ENCODE results near the gene OR1E2.
A peak's percentile ranks its signal among the peaks of the same experiment; 100 is the strongest.
"Not testable (repeated sequence)": the region's sequence is repeated elsewhere in the genome, so short reads cannot be mapped to it uniquely, and the experiment has no call there.

OR1E2 gene

DNA sequence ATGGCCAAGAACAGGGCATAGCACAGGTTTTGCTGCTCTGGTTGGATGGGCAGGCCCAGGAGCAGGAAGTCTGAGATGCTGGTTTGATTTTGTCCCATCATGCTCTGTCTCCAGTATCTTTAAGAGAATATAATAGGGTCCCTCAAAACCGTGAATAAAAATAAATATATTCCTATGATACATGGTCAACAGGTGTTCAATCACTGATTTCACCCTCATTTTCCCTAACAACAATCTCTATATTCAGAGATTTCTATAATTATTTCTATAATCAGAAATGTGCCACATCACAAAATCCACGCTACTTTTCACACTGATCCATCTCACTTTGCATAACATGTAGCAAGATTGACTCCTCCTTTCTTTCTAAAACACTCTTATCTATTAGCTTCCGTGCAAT lies at the start of gene OR1E2:
Gene OR1E2 (minus strand): TSS at position 101 of the 400 bp plus-strand sequence. CDS start 0 bp downstream, at position 101.
- no peak for DNase-seq

DNA sequence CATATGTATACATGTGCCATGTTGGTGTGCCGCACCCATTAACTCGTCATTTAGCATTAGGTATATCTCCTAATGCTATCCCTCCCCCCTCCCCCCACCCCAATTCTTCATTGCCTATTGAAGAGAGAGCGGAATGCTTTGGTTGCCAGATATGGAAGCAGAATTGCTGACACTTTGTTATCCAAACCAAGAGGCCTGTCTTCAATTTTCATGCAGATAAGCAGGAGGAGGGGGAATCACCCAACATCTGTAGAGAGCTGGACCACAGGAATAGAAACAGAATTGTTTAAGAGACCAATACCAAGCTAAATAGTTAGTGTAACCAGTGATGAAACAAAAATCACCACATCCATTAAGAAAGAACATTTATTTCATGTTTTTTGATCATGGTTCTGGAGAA lies 49.2 kb upstream of the OR1E2 start:
- no peak for DNase-seq

GRCh38 chr17:3479988-3480387 lies 46.3 kb upstream of the OR1E2 start:
- no peak for DNase-seq

- DNase-seq, result peak; percentile 9
These were observed 42.4 kb upstream of the OR1E2 start, which contains the start of gene ASPA for GRCh38 chr17:3475812-3476610. ASPA (plus strand) TSS chr17:3475997; CDS start chr17:3476160, 163 bp downstream.

- no peak for DNase-seq
These were observed 41.6 kb upstream of the OR1E2 start for GRCh38 chr17:3475251-3475685.

DNA sequence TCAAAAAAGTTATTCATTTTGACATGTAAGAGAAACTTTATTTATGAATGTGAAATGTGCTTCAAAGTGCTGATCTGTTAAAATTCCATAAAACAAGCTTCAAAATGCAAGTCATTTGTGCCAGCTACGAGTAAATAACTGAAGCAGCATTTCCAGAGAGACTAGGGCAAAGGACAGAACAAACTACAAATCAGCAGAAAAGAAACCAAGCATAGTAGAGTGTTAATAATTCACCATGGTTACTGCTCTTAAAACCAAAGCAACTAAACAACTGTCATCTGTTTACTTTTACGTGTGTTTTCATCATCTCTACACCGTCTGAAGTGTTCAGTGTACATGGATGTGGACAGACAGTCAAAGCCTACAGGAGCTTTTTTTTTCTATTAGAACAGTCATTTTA lies 40.6 kb upstream of the OR1E2 start:
- peak; percentile 91 for DNase-seq

GRCh38 chr17:3472137-3472536 lies 38.5 kb upstream of the OR1E2 start:
- no peak for DNase-seq

DNA sequence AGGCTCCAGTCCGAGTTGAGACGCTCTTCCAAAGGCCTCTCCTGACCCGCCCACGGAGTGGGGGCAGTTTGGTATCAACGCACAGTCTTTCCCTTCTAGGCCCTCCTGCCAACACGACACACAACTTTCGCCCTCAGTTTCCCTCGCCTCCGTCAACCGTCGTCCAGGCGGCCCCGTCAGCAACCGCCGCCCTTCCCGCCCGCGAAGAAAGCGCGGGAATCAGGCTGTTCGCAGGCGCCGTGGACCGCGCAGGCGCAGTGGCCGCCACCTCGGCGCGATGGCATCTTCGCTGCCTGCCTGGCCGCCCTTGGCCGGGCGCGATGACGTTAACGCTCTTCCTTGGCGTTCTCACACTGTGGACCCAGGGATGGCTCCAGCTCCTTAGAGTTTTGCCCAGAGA lies 38.0 kb upstream of the OR1E2 start, which contains the start of gene SPATA22:
Gene SPATA22 (minus strand): TSS at position 221 of the 400 bp plus-strand sequence. CDS start 2,494 bp downstream, outside the sequence.
- DNase-seq, result no peak

DNA sequence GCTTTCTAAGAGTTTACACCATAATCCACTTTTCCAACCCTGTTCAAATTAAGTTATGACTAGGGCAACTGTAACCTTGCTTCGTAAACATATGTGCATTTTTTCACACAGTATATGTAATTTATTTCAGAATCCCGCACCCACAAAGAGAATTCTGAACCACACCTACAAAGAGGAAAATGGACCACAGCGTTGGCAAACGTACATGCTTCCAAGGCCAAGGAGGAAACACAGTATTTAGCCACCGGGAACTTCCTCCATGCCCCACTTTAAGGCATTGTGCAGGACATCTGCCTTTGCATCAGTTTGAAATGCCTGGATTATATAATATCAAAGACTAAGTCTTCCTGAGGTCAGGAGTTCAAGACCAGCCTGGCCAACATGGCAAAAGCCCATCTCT lies 35.9 kb upstream of the OR1E2 start:
- DNase-seq, result no peak

- not testable (repeated sequence) for DNase-seq
These were observed 32.7 kb upstream of the OR1E2 start for GRCh38 chr17:3466355-3466754.

DNA sequence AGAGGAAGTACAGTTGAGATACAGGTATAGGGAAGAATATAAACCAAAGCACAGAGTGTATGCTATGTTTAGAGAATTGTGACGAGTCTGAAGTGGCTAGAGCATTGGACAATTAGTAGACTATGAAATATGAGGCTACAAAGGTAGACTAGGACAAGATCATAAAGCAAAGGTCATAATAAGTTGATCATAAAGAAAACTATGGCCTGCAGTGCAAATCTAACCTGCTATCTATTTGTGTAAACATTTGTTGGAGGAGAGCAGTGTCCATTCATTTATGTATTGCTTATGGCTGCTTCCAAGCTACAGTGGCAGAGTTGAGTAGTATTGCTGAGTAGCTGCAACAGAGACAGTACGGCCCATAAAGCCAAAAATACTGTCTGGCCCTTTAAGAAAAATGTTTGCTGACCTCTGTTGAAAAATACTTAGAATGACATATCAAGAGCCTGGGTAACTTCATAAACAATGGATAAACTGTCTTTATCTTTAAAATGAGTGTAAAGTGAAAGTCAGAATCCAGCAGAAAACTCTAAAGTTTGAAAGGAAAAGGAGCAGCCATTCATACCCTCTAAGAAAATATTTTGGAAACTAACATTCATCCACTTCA lies 14.5 kb upstream of the OR1E2 start:
- no peak for DNase-seq

DNA sequence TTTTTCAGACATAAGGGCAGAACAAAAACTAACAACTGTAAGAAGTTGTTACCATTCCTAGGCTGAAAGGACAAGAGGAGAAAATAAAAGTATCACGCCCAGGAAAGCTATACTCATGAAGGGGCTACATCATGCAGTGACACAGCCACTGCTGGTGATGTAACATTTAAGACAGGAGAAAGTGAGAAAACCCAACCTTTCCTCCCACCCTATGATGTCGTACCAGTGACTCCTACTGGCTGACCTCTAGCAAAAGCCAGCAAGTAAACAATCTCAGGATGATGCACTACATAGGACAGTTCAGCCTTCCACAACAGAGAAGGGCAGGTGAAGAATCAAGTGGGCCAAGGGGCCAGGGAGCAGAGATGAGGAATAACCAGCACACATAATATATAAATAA lies 14.0 kb upstream of the OR1E2 start:
- peak; percentile 29 for DNase-seq

GRCh38 chr17:3440451-3440850 lies 6.8 kb upstream of the OR1E2 start:
- no peak for DNase-seq

GRCh38 chr17:3438368-3438767 lies 4.7 kb upstream of the OR1E2 start:
- DNase-seq, result no peak

DNA sequence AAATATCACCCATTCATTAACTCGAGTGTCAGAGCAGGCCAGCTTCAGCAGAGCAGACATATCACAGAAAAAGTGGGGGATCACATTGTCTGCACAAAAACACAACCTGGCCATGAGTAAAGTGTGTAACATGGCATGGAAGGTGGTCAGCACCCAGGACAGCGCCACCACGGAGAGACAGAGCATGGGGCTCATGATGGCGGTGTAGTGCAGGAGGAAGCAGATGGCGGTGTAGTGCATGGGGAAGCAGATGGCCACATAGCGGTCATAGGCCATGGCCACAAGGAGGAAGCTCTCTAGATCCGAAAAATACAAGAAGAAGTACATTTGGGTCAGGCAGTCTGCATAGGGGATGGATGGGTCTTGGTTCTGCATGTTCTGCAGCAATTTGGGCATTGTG lies 426 bp downstream of the OR1E2 start:
- DNase-seq, result peak; percentile 17

- no peak for DNase-seq
These were observed 15.4 kb downstream of the OR1E2 start for GRCh38 chr17:3418222-3418621.

- DNase-seq, result no peak
These were observed 18.0 kb downstream of the OR1E2 start for GRCh38 chr17:3415610-3416009.

- not testable (repeated sequence) for DNase-seq
These were observed 21.4 kb downstream of the OR1E2 start for GRCh38 chr17:3412216-3412615.

DNA sequence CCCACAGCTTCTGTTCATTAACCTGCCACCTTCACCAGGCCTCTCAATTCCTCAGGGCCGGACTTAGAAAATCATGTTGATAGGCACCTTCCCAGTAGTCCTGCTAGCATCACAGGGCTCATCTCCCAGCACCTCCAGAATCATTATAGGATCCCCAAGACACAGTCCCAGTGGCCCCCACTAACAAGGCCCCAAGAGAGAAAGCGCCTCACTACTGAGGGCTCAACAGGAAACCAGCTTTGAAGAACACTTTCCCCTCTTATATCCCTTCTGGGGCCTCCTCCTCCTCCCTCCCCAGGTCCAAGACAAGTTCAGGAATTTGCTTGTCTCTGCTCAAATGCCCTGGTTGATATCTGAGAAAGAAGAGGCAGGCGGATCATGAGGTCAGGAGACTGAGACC lies 22.6 kb downstream of the OR1E2 start, which contains the start of gene OR3A3:
Gene OR3A3 (plus strand): TSS at position 301 of the 400 bp plus-strand sequence.
- no peak for DNase-seq

DNA sequence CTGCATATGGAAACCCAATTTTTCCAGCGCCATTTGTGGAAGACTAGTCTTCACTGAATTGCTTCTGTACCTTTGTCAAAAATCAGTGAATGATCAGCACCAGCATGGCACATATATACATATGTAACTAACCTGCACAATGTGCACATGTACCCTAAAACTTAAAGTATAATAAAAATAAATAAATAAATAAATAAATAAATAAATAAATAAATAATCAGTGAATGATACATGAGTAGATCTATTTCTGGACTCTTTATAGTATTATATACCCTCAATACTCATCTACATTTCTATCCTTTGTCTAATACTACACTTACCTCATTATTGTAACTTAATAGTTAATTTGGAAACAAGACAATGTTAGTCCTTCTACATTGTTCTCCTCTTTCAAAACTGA lies 29.8 kb downstream of the OR1E2 start:
- DNase-seq, result not testable (repeated sequence)

- no peak for DNase-seq
These were observed 31.9 kb downstream of the OR1E2 start for GRCh38 chr17:3401786-3402185.

GRCh38 chr17:3400055-3400454 lies 33.6 kb downstream of the OR1E2 start:
- DNase-seq, result no peak

DNA sequence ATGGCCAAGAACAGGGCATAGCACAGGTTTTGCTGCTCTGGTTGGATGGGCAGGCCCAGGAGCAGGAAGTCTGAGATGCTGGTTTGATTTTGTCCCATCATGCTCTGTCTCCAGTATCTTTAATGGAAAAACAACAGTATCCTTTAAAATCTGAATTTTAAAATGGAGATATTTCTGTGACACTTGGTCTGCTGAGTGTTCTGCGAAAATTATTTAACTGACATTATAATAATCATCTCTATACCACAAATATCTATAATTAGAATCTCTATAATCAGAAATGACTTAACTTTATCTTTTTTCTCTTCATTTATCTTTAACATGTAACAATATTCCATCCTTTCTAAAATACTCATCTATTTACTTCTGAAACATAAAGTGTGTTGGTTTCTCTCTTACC lies 35.3 kb downstream of the OR1E2 start, which contains the start of gene OR1E1:
Gene OR1E1 (minus strand): TSS at position 101 of the 400 bp plus-strand sequence. CDS start 0 bp downstream, at position 101.
- DNase-seq, result no peak

GRCh38 chr17:3397801-3398200 lies 35.8 kb downstream of the OR1E2 start:
- not testable (repeated sequence) for DNase-seq
